HepG2 (cell line): ENCODE measurements around the gene LRRN4CL. TPM values are rescaled to one million over a fixed set of nuclear protein-coding genes. Genes with fewer than 3 reads are reported as not detected.
A peak's percentile ranks its signal among the peaks of the same experiment; 100 is the strongest.

ENCODE experiments used
- ATF2 ChIP-seq: sonication (generic); formaldehyde crosslinking; IDR thresholded peaks from 2 replicates; pipeline ENCODE4 v1.4.0; 2020; ENCODE audit warnings: missing genetic modification reagents
- ATF5 ChIP-seq: sonication (generic); formaldehyde crosslinking; IDR thresholded peaks from 2 replicates; pipeline ENCODE4 v1.4.0; 2020; ENCODE audit warnings: mild to moderate bottlenecking, low read depth, missing genetic modification reagents
- ATF7-NPFF ChIP-seq: sonication (generic); formaldehyde crosslinking; IDR thresholded peaks from 2 replicates; pipeline ENCODE4 v1.8.1; 2023; ENCODE audit warnings: mild to moderate bottlenecking, low read depth, missing genetic modification reagents, moderate library complexity
- CCAR2 ChIP-seq: fragments of 200-400 bp; formaldehyde crosslinking; optimal IDR thresholded peaks from 2 replicates; pipeline ENCODE3; 2018; ENCODE audit warnings: low read depth, mild to moderate bottlenecking, low read length, moderate library complexity
- CENPBD1 ChIP-seq: sonication (generic); formaldehyde crosslinking; IDR thresholded peaks from 2 replicates; pipeline ENCODE4 v1.8.0; 2022; ENCODE audit warnings: missing genetic modification reagents, low read depth, mild to moderate bottlenecking, borderline replicate concordance
- HDAC6 ChIP-seq: fragments of 200-600 bp; sonication (generic); IDR thresholded peaks from 2 replicates; pipeline ENCODE4 v1.7.0; 2017; ENCODE audit warnings: mild to moderate bottlenecking, antibody characterized with exemption, low read length, low read depth
- HES4 ChIP-seq: sonication (generic); formaldehyde crosslinking; IDR thresholded peaks from 2 replicates; pipeline ENCODE4 v1.9.0; 2021; ENCODE audit warnings: mild to moderate bottlenecking, missing genetic modification reagents, borderline replicate concordance
- KAT2B ChIP-seq: fragments of 150-350 bp; IDR thresholded peaks from 2 replicates; pipeline ENCODE4 v1.6.1; 2014; ENCODE audit warnings: low read depth, low read length, borderline replicate concordance
- MED1 ChIP-seq: sonication (generic); formaldehyde crosslinking; IDR thresholded peaks from 2 replicates; pipeline ENCODE4 v1.4.0; 2020; ENCODE audit warnings: missing genetic modification reagents
- NR3C1 ChIP-seq: sonication (generic); formaldehyde crosslinking; IDR thresholded peaks from 2 replicates; pipeline ENCODE4 v1.4.0; 2020; ENCODE audit warnings: missing genetic modification reagents
- PITX1 ChIP-seq: sonication (generic); formaldehyde crosslinking; IDR thresholded peaks from 2 replicates; pipeline ENCODE4 v1.5.1; 2020; ENCODE audit warnings: mild to moderate bottlenecking, missing genetic modification reagents
- POLR2A ChIP-seq, 2 experiments: IDR thresholded peaks; 2 replicates each; pipeline ENCODE4 v1.6.1; 2011; ENCODE audit warnings: low read depth in 2 of 2, low read length in 2 of 2, mild to moderate bottlenecking in 1 of 2, moderate library complexity in 1 of 2; ENCODE audit not compliant: insufficient read depth in 1 of 2
- REXO4 ChIP-seq: sonication (generic); formaldehyde crosslinking; IDR thresholded peaks from 2 replicates; pipeline ENCODE4 v1.8.0; 2022; ENCODE audit warnings: missing genetic modification reagents, mild to moderate bottlenecking, borderline replicate concordance
- SIX1 ChIP-seq: sonication (generic); formaldehyde crosslinking; IDR thresholded peaks from 2 replicates; pipeline ENCODE4 v1.4.0; 2020; ENCODE audit warnings: missing genetic modification reagents, borderline replicate concordance
- SKIL ChIP-seq: sonication (generic); formaldehyde crosslinking; IDR thresholded peaks from 2 replicates; pipeline ENCODE4 v1.8.0; 2022; ENCODE audit warnings: missing genetic modification reagents, mild to moderate bottlenecking, moderate library complexity, borderline replicate concordance
- SSRP1 ChIP-seq: IDR thresholded peaks from 2 replicates; pipeline ENCODE4 v1.6.1; 2016; ENCODE audit warnings: control low read depth
- TMF1 ChIP-seq: sonication (generic); formaldehyde crosslinking; IDR thresholded peaks from 2 replicates; pipeline ENCODE4 v1.8.1; 2022; ENCODE audit warnings: low read depth, missing genetic modification reagents
- TRIM24 ChIP-seq: sonication (generic); formaldehyde crosslinking; IDR thresholded peaks from 2 replicates; pipeline ENCODE4 v1.8.0; 2022; ENCODE audit warnings: mild to moderate bottlenecking, missing genetic modification reagents
- XBP1 ChIP-seq: sonication (generic); formaldehyde crosslinking; IDR thresholded peaks from 2 replicates; pipeline ENCODE4 v1.5.0; 2020; ENCODE audit warnings: missing genetic modification reagents
- ZNF24 ChIP-seq: fragments of 450-650 bp; IDR thresholded peaks from 2 replicates; pipeline ENCODE4 v1.6.1; 2017; ENCODE audit warnings: antibody characterized with exemption, mild to moderate bottlenecking
- ZNF451 ChIP-seq: sonication (generic); formaldehyde crosslinking; IDR thresholded peaks from 2 replicates; pipeline ENCODE4 v1.5.0; 2020; ENCODE audit warnings: mild to moderate bottlenecking, missing genetic modification reagents
- ZNF496 ChIP-seq: sonication (generic); formaldehyde crosslinking; IDR thresholded peaks from 2 replicates; pipeline ENCODE4 v1.8.1; 2023; ENCODE audit warnings: mild to moderate bottlenecking, moderate library complexity, missing genetic modification reagents; ENCODE audit not compliant: insufficient replicate concordance
- ZNF710 ChIP-seq: sonication (generic); formaldehyde crosslinking; IDR thresholded peaks from 2 replicates; pipeline ENCODE4 v1.5.0; 2020; ENCODE audit warnings: mild to moderate bottlenecking, missing genetic modification reagents, borderline replicate concordance
- ZNF839 ChIP-seq: sonication (generic); formaldehyde crosslinking; IDR thresholded peaks from 2 replicates; pipeline ENCODE4 v1.4.0; 2020; ENCODE audit warnings: missing genetic modification reagents, mild to moderate bottlenecking, borderline replicate concordance
- polyA plus RNA-seq, 8 experiments: library from polyadenylated mRNA; depleted of rRNA in 3 of 8; stranded (reverse) in 7 of 8; unstranded in 1 of 8; fragments of >200 nt; fragmentation: Illumina TruSeq in 4 of 8; extraction: Trizol in 4 of 8; gene quantifications; 2 replicates each; pipeline versions ENCODE4 v1.2.1 to v1.2.3, GENCODE V29; 2011 to 2016; ENCODE audit warnings: low read depth in 4 of 8, missing spikeins in 1 of 8, mixed read lengths in 1 of 8; ENCODE audit not compliant: insufficient read depth in 1 of 8
- total RNA-seq, 5 experiments: library from RNA; depleted of rRNA; stranded (reverse); fragments of >200 nt; fragmentation: Illumina TruSeq; extraction: Trizol; gene quantifications; 2 replicates each; pipeline ENCODE4 v1.2.3, GENCODE V29; 2016; ENCODE audit warnings: low read depth in 1 of 5

LRRN4CL gene
- total and polyA plus RNA-seq, 2 of the 13 experiments (the other 11 are each of a cell fraction or from before 2014, with no cell fraction given), result 0.11 TPM; not detected in 1

- TF ChIP-seq SKIL (no peak), HDAC6 (no peak), TMF1 (CRISPR knock-in tag) (0 out of 2 replicates have a peak, but pooled peaks have one; percentile 43), SIX1 (CRISPR knock-in tag) (no peak), ZNF496 (CRISPR knock-in tag) (no peak), ZNF839 (CRISPR knock-in tag) (peak; percentile 96), CCAR2 (no peak), ATF2 (peak; percentile 47), TRIM24 (CRISPR knock-in tag) (no peak), ZNF451 (CRISPR knock-in tag) (no peak), POLR2A (IDR thresholded peaks at IDR 0.05; ENCODE audit: insufficient read depth in 1 of 2, low read depth in 2 of 2, low read length in 2 of 2) (peak; percentile 80 to 82), ATF7-NPFF (CRISPR knock-in tag) (no peak; the same call in none of the 2 replicates), KAT2B (no peak), HES4 (CRISPR knock-in tag) (0 out of 2 replicates have a peak, but pooled peaks have one; percentile 64), MED1 (CRISPR knock-in tag) (peak; percentile 67), ZNF24 (no peak), SSRP1 (peak; percentile 14; the same call in 1 of the 2 replicates), CENPBD1 (CRISPR knock-in tag) (no peak), NR3C1 (CRISPR knock-in tag) (no peak), XBP1 (CRISPR knock-in tag) (peak; percentile 87; the same call in 1 of the 2 replicates), ZNF710 (CRISPR knock-in tag) (no peak), REXO4 (no peak), ATF5 (CRISPR knock-in tag) (no peak), PITX1 (peak; percentile 69)
Measured at GRCh38 chr11:62671608-62672389, 17.5 kb downstream of the LRRN4CL start, which contains the start of the genes LBHD1 and UQCC3 (continued).
